NCI-H774 (cell line): Measurements from ENCODE around the gene LRRC51.

Experiments
- DNase-seq: peaks from one replicate; lab custom pipeline; 2025; lab: John Stamatoyannopoulos, UW

LRRC51 gene

GRCh38 chr11:72070491-72070890 is 10.2 kb upstream of the LRRC51 start:
- no peak for DNase-seq

GRCh38 chr11:72072348-72072747 is 8.3 kb upstream of the LRRC51 start:
- DNase-seq, result no peak

GRCh38 chr11:72075109-72075508 is 5.5 kb upstream of the LRRC51 start:
- DNase-seq, result no peak

GRCh38 chr11:72075756-72076155 is 4.9 kb upstream of the LRRC51 start:
- no peak for DNase-seq

- no peak for DNase-seq
Measured at GRCh38 chr11:72078477-72078876, 2.2 kb upstream of the LRRC51 start.

GRCh38 chr11:72079819-72080325 is 778 bp upstream of the LRRC51 start:
- DNase-seq, result no peak

GRCh38 chr11:72081184-72081644 is 564 bp downstream of the LRRC51 start:
- no peak for DNase-seq

GRCh38 chr11:72081821-72082453 is 1.3 kb downstream of the LRRC51 start:
- no peak for DNase-seq

- no peak for DNase-seq
Measured at GRCh38 chr11:72083414-72083813, 2.8 kb downstream of the LRRC51 start.

- DNase-seq, result no peak
Measured at GRCh38 chr11:72084076-72084475, 3.4 kb downstream of the LRRC51 start.

GRCh38 chr11:72084965-72085364 is 4.3 kb downstream of the LRRC51 start:
- no peak for DNase-seq

GRCh38 chr11:72085621-72086351 is 5.1 kb downstream of the LRRC51 start:
- DNase-seq, result peak; percentile 29

- no peak for DNase-seq
Measured at GRCh38 chr11:72088076-72088808, 7.6 kb downstream of the LRRC51 start.

GRCh38 chr11:72091292-72091691 is 10.6 kb downstream of the LRRC51 start:
- peak; percentile 7 for DNase-seq

- DNase-seq, result no peak
Measured at GRCh38 chr11:72098741-72099140, 18.1 kb downstream of the LRRC51 start.

- no peak for DNase-seq
Measured at GRCh38 chr11:72100009-72100408, 19.4 kb downstream of the LRRC51 start.

GRCh38 chr11:72100462-72100861 is 19.8 kb downstream of the LRRC51 start:
- no peak for DNase-seq

GRCh38 chr11:72102162-72102561 is 21.5 kb downstream of the LRRC51 start:
- no peak for DNase-seq

GRCh38 chr11:72102631-72102945 is 21.9 kb downstream of the LRRC51 start:
- DNase-seq, result no peak

- peak; percentile 99 for DNase-seq
Measured at GRCh38 chr11:72102946-72103753, 22.5 kb downstream of the LRRC51 start, which contains the start of gene LAMTOR1. Gene LAMTOR1, minus strand, starts transcription at chr11:72103297. Its CDS starts 73 bp downstream, at chr11:72103224.

GRCh38 chr11:72103754-72104167 is 23.1 kb downstream of the LRRC51 start:
- no peak for DNase-seq

- no peak for DNase-seq
Measured at GRCh38 chr11:72105888-72106287, 25.2 kb downstream of the LRRC51 start, which contains the start of gene TOMT. Gene TOMT, plus strand, starts transcription at chr11:72105924. Its CDS starts 28 bp downstream, at chr11:72105952.
